IgD-negative memory B cell (primary cell): ENCODE results near the gene NELL1. TPM values are rescaled to one million over a fixed set of nuclear protein-coding genes. Genes with fewer than 3 reads are reported as not detected.

Source experiments
- H3K27ac Mint-ChIP-seq, 3 donors: one replicate each; pipeline ENCODE4 v1.8.0; 2020 to 2022; ENCODE audit warnings: mild to moderate bottlenecking in 3 of 3, mixed read lengths in 3 of 3, moderate library complexity in 1 of 3
- H3K27me3 Mint-ChIP-seq: one replicate; pipeline ENCODE4 v1.8.0; 2021; ENCODE audit warnings: mixed read lengths
- H3K36me3 Mint-ChIP-seq: one replicate; pipeline ENCODE4 v1.8.0; 2020; ENCODE audit warnings: mild to moderate bottlenecking, mixed read lengths
- H3K4me1 Mint-ChIP-seq, 3 donors: one replicate each; pipeline ENCODE4 v1.8.0; 2020 to 2022; ENCODE audit warnings: mixed read lengths in 3 of 3, mild to moderate bottlenecking in 1 of 3
- H3K4me3 Mint-ChIP-seq, 4 donors: one replicate each; pipeline ENCODE4 v1.8.0; 2020 to 2022; ENCODE audit warnings: mild to moderate bottlenecking in 4 of 4, mixed read lengths in 4 of 4, moderate library complexity in 3 of 4
- H3K9me3 Mint-ChIP-seq, 3 donors: one replicate each; pipeline ENCODE4 v1.8.0; 2020 to 2021; ENCODE audit warnings: mixed read lengths in 3 of 3, mild to moderate bottlenecking in 1 of 3
- polyA plus RNA-seq: library from polyadenylated mRNA; unstranded; fragments of 300-500 nt; fragmentation: Illumina TruSeq; gene quantifications from one replicate; pipeline ENCODE4 v1.2.3, GENCODE V29; 2021

The NELL1 gene
- polyA plus RNA-seq, 1 donor from 2014 or later: not detected

GRCh38 chr11:20966489-20966888 is 297.1 kb downstream of the NELL1 start:
- no peak overlapping the region for H3K27ac Mint-ChIP-seq
- H3K36me3 Mint-ChIP-seq: no peaks in the 10 kb centered on the region
- no peak overlapping the region for H3K4me3 Mint-ChIP-seq
- H3K9me3 Mint-ChIP-seq: peaks cover 0 to 9% (median 7%) of the 10 kb centered on the region in 3 donors
- H3K4me1 Mint-ChIP-seq: no peaks in the 10 kb centered on the region
- no peaks in the 10 kb centered on the region for H3K27me3 Mint-ChIP-seq

- H3K4me3 Mint-ChIP-seq: no peak overlapping the region
- H3K27me3 Mint-ChIP-seq: no peaks in the 10 kb centered on the region
- no peaks in the 10 kb centered on the region for H3K4me1 Mint-ChIP-seq
- no peak overlapping the region for H3K27ac Mint-ChIP-seq
- H3K9me3 Mint-ChIP-seq: peaks cover 1 to 5% (median 3%) of the 10 kb centered on the region in 3 donors
- H3K36me3 Mint-ChIP-seq: no peaks in the 10 kb centered on the region
Measured at GRCh38 chr11:20973940-20974559, 304.7 kb downstream of the NELL1 start.

GRCh38 chr11:20980736-20981135 is 311.4 kb downstream of the NELL1 start:
- Mint-ChIP-seq H3K9me3 (peaks cover 2 to 18% (median 5%) of the 10 kb centered on the region in 3 donors), H3K4me1 (no peaks in the 10 kb centered on the region), H3K36me3 (no peaks in the 10 kb centered on the region), H3K4me3 (no peak overlapping the region), H3K27me3 (no peaks in the 10 kb centered on the region), H3K27ac (no peak overlapping the region)

GRCh38 chr11:20990447-20990846 is 321.1 kb downstream of the NELL1 start:
- Mint-ChIP-seq H3K27me3 (no peaks in the 10 kb centered on the region), H3K4me3 (no peak overlapping the region), H3K36me3 (peaks cover 3% of the 10 kb centered on the region), H3K27ac (no peak overlapping the region), H3K9me3 (peaks cover 3 to 11% (median 8%) of the 10 kb centered on the region in 3 donors), H3K4me1 (no peaks in the 10 kb centered on the region)

GRCh38 chr11:20991471-20991870 is 322.1 kb downstream of the NELL1 start:
- Mint-ChIP-seq H3K27me3 (no peaks in the 10 kb centered on the region), H3K9me3 (peaks cover 3 to 11% (median 4%) of the 10 kb centered on the region in 3 donors), H3K36me3 (peaks cover 3% of the 10 kb centered on the region), H3K27ac (no peak overlapping the region), H3K4me1 (no peaks in the 10 kb centered on the region), H3K4me3 (no peak overlapping the region)

- Mint-ChIP-seq H3K27ac (no peak overlapping the region), H3K4me3 (no peak overlapping the region), H3K36me3 (no peaks in the 10 kb centered on the region), H3K4me1 (no peaks in the 10 kb centered on the region), H3K27me3 (no peaks in the 10 kb centered on the region), H3K9me3 (peaks cover 0 to 4% (median 2%) of the 10 kb centered on the region in 3 donors)
Measured at GRCh38 chr11:21007297-21007696, 337.9 kb downstream of the NELL1 start.

GRCh38 chr11:21018248-21018647 is 348.9 kb downstream of the NELL1 start:
- Mint-ChIP-seq H3K27ac (no peak overlapping the region), H3K4me3 (no peak overlapping the region), H3K9me3 (peaks cover 3 to 10% (median 3%) of the 10 kb centered on the region in 3 donors), H3K4me1 (no peaks in the 10 kb centered on the region), H3K27me3 (no peaks in the 10 kb centered on the region), H3K36me3 (no peaks in the 10 kb centered on the region)

GRCh38 chr11:21026685-21027084 is 357.3 kb downstream of the NELL1 start:
- Mint-ChIP-seq H3K4me1 (no peaks in the 10 kb centered on the region), H3K4me3 (no peak overlapping the region), H3K36me3 (no peaks in the 10 kb centered on the region), H3K9me3 (peaks cover 2 to 10% (median 8%) of the 10 kb centered on the region in 3 donors), H3K27ac (no peak overlapping the region), H3K27me3 (no peaks in the 10 kb centered on the region)

GRCh38 chr11:21037850-21038249 is 368.5 kb downstream of the NELL1 start:
- no peak overlapping the region for H3K4me3 Mint-ChIP-seq
- H3K27ac Mint-ChIP-seq: peak overlapping the region in 1 of 3 donors; percentile 15
- H3K36me3 Mint-ChIP-seq: no peaks in the 10 kb centered on the region

GRCh38 chr11:21038801-21039200 is 369.4 kb downstream of the NELL1 start:
- no peak overlapping the region for H3K4me3 Mint-ChIP-seq
- H3K36me3 Mint-ChIP-seq: no peaks in the 10 kb centered on the region
- no peaks in the 10 kb centered on the region for H3K27me3 Mint-ChIP-seq
- no peak overlapping the region for H3K27ac Mint-ChIP-seq
- no peaks in the 10 kb centered on the region for H3K4me1 Mint-ChIP-seq
- H3K9me3 Mint-ChIP-seq: peaks cover 4 to 17% (median 6%) of the 10 kb centered on the region in 3 donors

More at GRCh38 chr11:21037850-21038249, 368.5 kb downstream of the NELL1 start:
- Mint-ChIP-seq H3K4me1 (no peaks in the 10 kb centered on the region), H3K9me3 (peaks cover 4 to 17% (median 6%) of the 10 kb centered on the region in 3 donors), H3K27me3 (no peaks in the 10 kb centered on the region)

GRCh38 chr11:21040630-21041029 is 371.2 kb downstream of the NELL1 start:
- Mint-ChIP-seq H3K4me1 (no peaks in the 10 kb centered on the region), H3K9me3 (peaks cover 2 to 9% (median 6%) of the 10 kb centered on the region in 3 donors), H3K27ac (no peak overlapping the region), H3K36me3 (no peaks in the 10 kb centered on the region), H3K4me3 (no peak overlapping the region), H3K27me3 (no peaks in the 10 kb centered on the region)

GRCh38 chr11:21048626-21049025 is 379.2 kb downstream of the NELL1 start:
- no peak overlapping the region for H3K4me3 Mint-ChIP-seq
- no peaks in the 10 kb centered on the region for H3K4me1 Mint-ChIP-seq
- H3K27me3 Mint-ChIP-seq: no peaks in the 10 kb centered on the region
- no peak overlapping the region for H3K27ac Mint-ChIP-seq
- no peaks in the 10 kb centered on the region for H3K36me3 Mint-ChIP-seq
- H3K9me3 Mint-ChIP-seq: peaks cover 2 to 16% (median 4%) of the 10 kb centered on the region in 3 donors

- no peak overlapping the region for H3K27ac Mint-ChIP-seq
- no peaks in the 10 kb centered on the region for H3K4me1 Mint-ChIP-seq
- H3K4me3 Mint-ChIP-seq: no peak overlapping the region
- peaks cover 0 to 14% (median 7%) of the 10 kb centered on the region in 3 donors for H3K9me3 Mint-ChIP-seq
- no peaks in the 10 kb centered on the region for H3K36me3 Mint-ChIP-seq
- H3K27me3 Mint-ChIP-seq: no peaks in the 10 kb centered on the region
Measured at GRCh38 chr11:21053466-21053865, 384.1 kb downstream of the NELL1 start.

GRCh38 chr11:21056644-21057043 is 387.3 kb downstream of the NELL1 start:
- no peak overlapping the region for H3K4me3 Mint-ChIP-seq
- peaks cover 0 to 22% (median 7%) of the 10 kb centered on the region in 3 donors for H3K9me3 Mint-ChIP-seq
- no peaks in the 10 kb centered on the region for H3K36me3 Mint-ChIP-seq
- H3K27ac Mint-ChIP-seq: no peak overlapping the region
- H3K27me3 Mint-ChIP-seq: no peaks in the 10 kb centered on the region
- no peaks in the 10 kb centered on the region for H3K4me1 Mint-ChIP-seq

GRCh38 chr11:21059879-21060278 is 390.5 kb downstream of the NELL1 start:
- H3K9me3 Mint-ChIP-seq: peaks cover 0 to 15% (median 4%) of the 10 kb centered on the region in 3 donors
- H3K27ac Mint-ChIP-seq: no peak overlapping the region
- no peaks in the 10 kb centered on the region for H3K4me1 Mint-ChIP-seq
- no peaks in the 10 kb centered on the region for H3K36me3 Mint-ChIP-seq
- H3K4me3 Mint-ChIP-seq: no peak overlapping the region
- H3K27me3 Mint-ChIP-seq: no peaks in the 10 kb centered on the region

GRCh38 chr11:21066030-21066429 is 396.6 kb downstream of the NELL1 start:
- peaks cover 1% of the 10 kb centered on the region for H3K36me3 Mint-ChIP-seq
- H3K4me3 Mint-ChIP-seq: no peak overlapping the region
- no peak overlapping the region for H3K27ac Mint-ChIP-seq
- H3K27me3 Mint-ChIP-seq: no peaks in the 10 kb centered on the region
- H3K4me1 Mint-ChIP-seq: no peaks in the 10 kb centered on the region
- peaks cover 0 to 2% (median 0%) of the 10 kb centered on the region in 3 donors for H3K9me3 Mint-ChIP-seq
